Calu3 (cell line): ENCODE results near the gene SLC48A1. TPM values are rescaled to one million over a fixed set of nuclear protein-coding genes. Genes with fewer than 3 reads are reported as not detected.
"Not testable (repeated sequence)": the region's sequence is repeated elsewhere in the genome, so short reads cannot be mapped to it uniquely, and the experiment has no call there.

ENCODE experiments used
- BruUV-seq: library from RNA; stranded (reverse); fragments of 400-500 nt; replicated peaks from 2 replicates; lab custom pipeline; 2021; lab: Mats Ljungman, UMichigan
- CTCF ChIA-PET: fragments of 300-600 bp; sonication (Branson Sonifier 250); formaldehyde crosslinking; loops from one replicate; lab custom pipeline; 2022; ENCODE audit warnings: antibody characterized with exemption; lab: Charles Lee
- DNase-seq: peaks from one replicate; pipeline ENCODE4 v3.0.0; 2022
- H3K27ac Mint-ChIP-seq: one replicate; pipeline ENCODE4 v1.8.0; 2022; ENCODE audit warnings: mixed read lengths; ENCODE audit not compliant: unreplicated experiment
- H3K27me3 Mint-ChIP-seq: one replicate; pipeline ENCODE4 v1.8.0; 2022; ENCODE audit warnings: mixed read lengths; ENCODE audit not compliant: unreplicated experiment
- H3K36me3 Mint-ChIP-seq: one replicate; pipeline ENCODE4 v1.8.0; 2022; ENCODE audit warnings: mild to moderate bottlenecking, moderate library complexity, mixed read lengths; ENCODE audit not compliant: insufficient read depth, unreplicated experiment
- H3K4me1 Mint-ChIP-seq: one replicate; pipeline ENCODE4 v1.8.0; 2022; ENCODE audit warnings: mild to moderate bottlenecking, low read depth, mixed read lengths; ENCODE audit not compliant: unreplicated experiment
- H3K4me3 Mint-ChIP-seq: one replicate; pipeline ENCODE4 v1.8.0; 2022; ENCODE audit warnings: mild to moderate bottlenecking, low read depth, moderate library complexity, mixed read lengths; ENCODE audit not compliant: unreplicated experiment
- H3K9me3 Mint-ChIP-seq: one replicate; pipeline ENCODE4 v1.8.0; 2022; ENCODE audit warnings: low read depth, mixed read lengths; ENCODE audit not compliant: unreplicated experiment
- CTCF ChIP-seq: fragments of 200-600 bp; IDR thresholded peaks from one replicate; pipeline ENCODE4 v1.8.0; 2022; ENCODE audit warnings: antibody characterized with exemption; ENCODE audit not compliant: unreplicated experiment
- intact Hi-C: fragments of 100-400 bp; cut with micrococcal nuclease; formaldehyde crosslinking; loops from one replicate; pipeline ENCODE4 v1.10.0; 2022; ENCODE audit not compliant: unreplicated experiment
- total RNA-seq: library from RNA; stranded (reverse); gene quantifications from 2 replicates; pipeline ENCODE4 v1.2.3, GENCODE V29; 2022

The SLC48A1 gene
- total RNA-seq, 1 experiment from 2014 or later = 17.2 TPM

DNA sequence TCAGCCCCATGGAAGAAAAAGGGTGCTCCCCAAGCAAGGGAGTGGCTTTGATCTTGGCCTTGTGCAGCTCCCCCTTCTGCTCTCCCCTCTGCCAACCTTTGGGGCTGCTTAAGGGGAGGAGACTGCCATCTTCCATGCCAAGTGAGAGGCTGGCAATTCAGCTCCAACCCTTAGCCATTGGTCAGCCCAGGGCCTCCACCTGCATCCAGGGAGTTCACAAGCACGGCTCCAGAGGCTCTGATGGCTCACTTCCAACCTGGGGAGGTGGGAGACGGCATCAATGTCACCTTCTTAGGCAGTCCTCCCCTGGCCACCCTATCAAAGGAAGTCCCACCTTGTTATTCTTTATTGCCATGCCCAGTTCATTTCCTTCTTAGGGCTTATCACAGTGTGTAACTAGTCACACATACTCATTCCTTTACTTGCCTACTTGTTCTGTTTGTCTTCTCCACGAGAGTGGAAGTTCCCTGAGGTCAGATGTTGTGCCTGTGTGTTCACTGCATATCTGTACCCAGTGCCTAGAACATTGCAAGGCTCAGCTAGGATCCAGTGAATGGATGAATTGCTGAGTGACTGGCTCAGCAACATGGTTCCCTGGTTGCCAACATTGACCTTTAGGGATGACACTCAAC is 41.6 kb downstream of the SLC48A1 start:
- Mint-ChIP-seq H3K9me3 (no peaks in the 10 kb centered on the region), H3K4me1 (peaks cover 52% of the 10 kb centered on the region), H3K4me3 (no peak overlapping the region), H3K27me3 (no peaks in the 10 kb centered on the region), H3K36me3 (peaks cover 13% of the 10 kb centered on the region), H3K27ac (peak overlapping the region; percentile 45)
- no TSS peak for BruUV-seq
- DNase-seq = no peak
- intact Hi-C loops = no loop called here
- no peak for TF ChIP-seq CTCF
- CTCF ChIA-PET = interaction anchor here (1.2 kb wide), 1 partner anchor 12 kb away, joined by 3 read pairs; no protein-coding TSS in a partner anchor

GRCh38 chr12:47815447-47815846 is 42.4 kb downstream of the SLC48A1 start:
- Mint-ChIP-seq H3K4me1 (peaks cover 50% of the 10 kb centered on the region), H3K36me3 (peaks cover 18% of the 10 kb centered on the region)
- CTCF ChIA-PET, H3K4me3 Mint-ChIP-seq, H3K27me3 Mint-ChIP-seq, H3K27ac Mint-ChIP-seq, BruUV-seq, H3K9me3 Mint-ChIP-seq, intact Hi-C loops, DNase-seq: not testable (repeated sequence)

DNA sequence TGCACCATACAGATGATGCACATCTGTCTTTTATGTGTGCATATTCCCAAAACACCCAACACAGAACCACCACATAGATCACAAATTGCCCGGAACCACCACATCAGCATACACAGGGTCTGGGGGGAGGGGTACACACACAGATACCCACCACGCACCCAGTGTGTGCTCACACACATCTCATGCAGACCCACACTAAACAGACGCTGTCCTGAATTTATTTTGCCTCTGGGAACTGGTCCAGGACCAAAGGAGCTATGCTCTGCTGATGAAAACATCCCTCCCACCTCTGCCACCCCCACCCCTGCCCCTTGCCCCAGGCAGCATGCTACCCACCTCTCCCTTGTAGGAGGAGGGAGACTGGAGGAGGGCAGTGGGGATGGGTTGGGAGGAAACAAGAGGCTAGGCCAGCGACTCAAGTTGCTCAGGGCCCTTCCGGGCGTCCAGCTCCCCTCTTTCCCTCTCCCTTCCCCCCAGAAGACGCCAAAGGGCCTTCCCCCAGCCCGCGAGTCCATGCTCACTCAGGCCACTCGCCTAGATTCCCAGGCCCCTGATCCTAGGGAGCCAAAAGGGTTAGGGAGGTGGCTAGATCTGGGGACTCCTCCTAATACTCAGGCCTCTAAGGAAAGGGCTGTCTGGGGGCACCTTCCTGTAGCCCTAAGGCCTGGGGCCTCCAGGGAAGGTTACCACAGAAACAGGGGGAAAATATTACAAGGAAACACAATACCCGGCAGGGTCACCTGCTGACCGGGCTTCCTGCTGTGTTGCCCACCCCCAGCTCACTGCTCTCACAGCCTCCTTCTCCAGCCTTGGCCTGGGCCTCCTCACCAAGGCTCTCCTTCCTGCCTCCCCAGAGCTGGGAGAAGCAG is 43.6 kb downstream of the SLC48A1 start:
- intact Hi-C loops = no loop called here
- peaks cover 53% of the 10 kb centered on the region for H3K4me1 Mint-ChIP-seq

GRCh38 chr12:47817272-47818006 is 44.4 kb downstream of the SLC48A1 start:
- CTCF ChIA-PET = interaction anchor here (0.7 to 3.0 kb wide), 3 partner anchors 20 to 765 kb away, joined by 3 to 17 read pairs (median 3); no protein-coding TSS in a partner anchor
- Mint-ChIP-seq H3K4me3 (peak overlapping the region; percentile 72), H3K9me3 (no peaks in the 10 kb centered on the region), H3K27ac (no peak overlapping the region), H3K36me3 (peaks cover 31% of the 10 kb centered on the region), H3K27me3 (no peaks in the 10 kb centered on the region), H3K4me1 (peaks cover 61% of the 10 kb centered on the region)
- no peak for TF ChIP-seq CTCF
- TSS peak; percentile 47 for BruUV-seq
- intact Hi-C loops = no loop called here
- no peak for DNase-seq

More for the DNA sequence above, 43.6 kb downstream of the SLC48A1 start:
- CTCF ChIA-PET = interaction anchor here (0.7 to 3.0 kb wide), 3 partner anchors 19 to 766 kb away, joined by 3 to 17 read pairs (median 3); no protein-coding TSS in a partner anchor
- Mint-ChIP-seq H3K4me3 (peak overlapping the region; percentile 43), H3K27me3 (no peaks in the 10 kb centered on the region), H3K36me3 (peaks cover 30% of the 10 kb centered on the region), H3K9me3 (no peaks in the 10 kb centered on the region), H3K27ac (no peak overlapping the region)
- no peak for DNase-seq
- no peak for TF ChIP-seq CTCF
- BruUV-seq = no TSS peak
